ENCODE measurements around the gene MON1A.

MON1A gene

DNA sequence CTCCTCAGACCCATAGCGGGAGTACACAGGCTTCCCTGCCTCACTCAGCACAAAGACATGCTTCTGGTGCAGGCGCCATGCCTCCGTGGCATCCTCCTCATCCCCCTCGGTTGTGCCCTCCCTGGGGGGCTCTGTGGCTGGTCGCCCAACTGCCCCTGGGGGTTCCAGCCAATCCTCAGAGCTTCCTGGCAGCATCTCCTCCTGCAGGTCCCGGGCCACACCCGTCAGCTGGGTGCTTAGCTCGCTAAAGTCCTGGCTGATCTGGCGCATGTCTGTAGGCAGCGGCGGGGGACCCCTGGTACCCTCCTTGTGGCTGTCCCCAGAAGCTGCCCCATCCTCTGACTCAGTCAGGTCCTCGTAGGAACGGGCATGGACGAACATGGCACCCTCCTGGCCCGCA is 18.0 kb downstream of the MON1A start:
- no peak for TF ChIP-seq REST (IDR thresholded peaks at IDR 0.05; ENCODE audit: insufficient read depth in 1 of 2, low read depth in 2 of 2, low read length in 2 of 2)
- no peak for TF ChIP-seq SIN3A (IDR thresholded peaks at IDR 0.05; ENCODE audit: borderline replicate concordance, insufficient read depth, low read length)
- no peak for TF ChIP-seq FOXP2 (optimal IDR thresholded peaks at IDR 0.05; ENCODE audit: borderline replicate concordance, extremely low read depth, extremely low read length, insufficient read depth)
- no peak for TF ChIP-seq TAF1 (IDR thresholded peaks at IDR 0.05; ENCODE audit: borderline replicate concordance, insufficient read depth, low read length)
- TF ChIP-seq POLR2AphosphoS5 (IDR thresholded peaks at IDR 0.05; ENCODE audit: low read depth, low read length) = no peak

- TF ChIP-seq SIN3A (IDR thresholded peaks at IDR 0.05; ENCODE audit: borderline replicate concordance, insufficient read depth, low read length) (no peak), TAF1 (IDR thresholded peaks at IDR 0.05; ENCODE audit: borderline replicate concordance, insufficient read depth, low read length) (no peak), FOXP2 (optimal IDR thresholded peaks at IDR 0.05; ENCODE audit: borderline replicate concordance, extremely low read depth, extremely low read length, insufficient read depth) (no peak), POLR2AphosphoS5 (IDR thresholded peaks at IDR 0.05; ENCODE audit: low read depth, low read length) (no peak), REST (IDR thresholded peaks at IDR 0.05; ENCODE audit: insufficient read depth in 1 of 2, low read depth in 2 of 2, low read length in 2 of 2) (no peak)
Observed at GRCh38 chr3:49911124-49911420, 18.5 kb downstream of the MON1A start.

DNA sequence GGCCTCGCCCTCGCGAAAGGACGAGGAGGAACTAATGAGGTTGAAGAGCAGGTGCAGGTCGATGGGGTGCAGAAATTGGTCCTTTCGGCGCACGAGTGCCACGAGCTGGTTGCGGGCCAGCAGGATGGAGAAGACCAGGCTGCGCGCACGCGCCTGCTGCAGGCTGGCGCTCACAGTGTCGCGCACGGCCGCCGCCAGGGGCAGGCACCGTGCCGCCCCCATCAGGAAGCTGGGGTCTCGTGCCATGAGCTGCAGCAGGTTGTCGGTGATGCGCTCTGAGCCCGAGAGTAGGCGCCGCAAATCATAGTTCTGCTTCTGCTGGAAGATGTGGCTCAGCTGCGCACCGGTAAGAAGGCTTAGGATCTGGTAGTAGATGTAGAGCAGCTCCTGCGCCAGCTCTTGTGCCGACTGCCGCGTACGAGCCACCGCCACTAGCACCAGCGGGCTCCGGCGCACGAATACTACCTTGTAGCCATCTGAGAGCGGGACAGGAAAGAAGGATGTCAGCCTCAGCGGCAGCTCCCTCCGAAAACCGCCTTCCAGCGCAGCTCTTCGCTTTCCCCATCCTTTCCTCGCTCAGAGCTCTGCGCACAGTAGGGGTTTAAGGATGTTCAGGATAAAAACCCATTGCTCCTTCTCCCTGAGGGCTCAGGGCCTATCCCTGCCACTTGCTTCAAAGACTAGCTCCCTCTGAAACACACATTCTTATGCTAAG is 19.0 kb downstream of the MON1A start:
- TF ChIP-seq FOXP2 (optimal IDR thresholded peaks at IDR 0.05; ENCODE audit: borderline replicate concordance, extremely low read depth, extremely low read length, insufficient read depth) = no peak

- TF ChIP-seq FOXP2 (optimal IDR thresholded peaks at IDR 0.05; ENCODE audit: borderline replicate concordance, extremely low read depth, extremely low read length, insufficient read depth) = no peak
- no peak for TF ChIP-seq TAF1 (IDR thresholded peaks at IDR 0.05; ENCODE audit: borderline replicate concordance, insufficient read depth, low read length)
- no peak for TF ChIP-seq REST (IDR thresholded peaks at IDR 0.05; ENCODE audit: insufficient read depth in 1 of 2, low read depth in 2 of 2, low read length in 2 of 2)
- TF ChIP-seq POLR2AphosphoS5 (IDR thresholded peaks at IDR 0.05; ENCODE audit: low read depth, low read length) = no peak
- TF ChIP-seq SIN3A (IDR thresholded peaks at IDR 0.05; ENCODE audit: borderline replicate concordance, insufficient read depth, low read length) = no peak
Observed at GRCh38 chr3:49908373-49909199, 21.0 kb downstream of the MON1A start.

DNA sequence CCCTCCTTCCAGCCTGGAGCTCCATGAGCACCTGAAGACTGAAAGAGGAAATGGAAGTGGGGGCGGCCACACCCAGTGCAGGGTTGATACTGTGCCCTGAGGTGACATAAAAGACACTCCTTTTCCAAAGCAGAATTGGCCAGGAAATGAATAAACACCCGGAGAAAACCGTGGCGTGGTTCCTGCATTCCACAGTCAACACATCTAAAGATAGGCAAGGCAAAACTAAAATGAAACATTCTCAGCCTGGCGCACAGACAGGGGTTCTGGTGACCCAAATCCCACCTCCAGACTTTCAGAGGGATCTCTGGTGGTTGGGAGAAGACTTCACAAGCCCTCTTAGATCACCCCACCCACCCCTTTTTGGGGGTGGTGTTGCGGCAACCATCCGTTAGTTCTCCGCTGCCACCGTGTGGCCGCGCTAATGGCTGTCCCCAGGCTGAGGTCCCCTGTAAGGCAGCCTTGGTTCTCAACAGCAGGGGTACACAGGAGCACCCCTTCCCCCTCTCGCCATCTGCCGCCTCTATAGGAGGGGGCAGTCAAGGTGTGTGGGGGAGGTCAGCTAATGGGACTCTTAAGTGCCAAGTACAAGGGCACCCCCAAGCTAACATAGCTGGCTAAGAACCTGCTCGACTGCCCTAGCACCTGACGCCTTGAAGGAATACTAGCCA is 23.4 kb downstream of the MON1A start:
- TF ChIP-seq TAF1 (IDR thresholded peaks at IDR 0.05; ENCODE audit: borderline replicate concordance, insufficient read depth, low read length) = no peak

Data from PFSK-1 (cell line).